ENCODE results near the gene CCNI.

Gene CCNI

DNA sequence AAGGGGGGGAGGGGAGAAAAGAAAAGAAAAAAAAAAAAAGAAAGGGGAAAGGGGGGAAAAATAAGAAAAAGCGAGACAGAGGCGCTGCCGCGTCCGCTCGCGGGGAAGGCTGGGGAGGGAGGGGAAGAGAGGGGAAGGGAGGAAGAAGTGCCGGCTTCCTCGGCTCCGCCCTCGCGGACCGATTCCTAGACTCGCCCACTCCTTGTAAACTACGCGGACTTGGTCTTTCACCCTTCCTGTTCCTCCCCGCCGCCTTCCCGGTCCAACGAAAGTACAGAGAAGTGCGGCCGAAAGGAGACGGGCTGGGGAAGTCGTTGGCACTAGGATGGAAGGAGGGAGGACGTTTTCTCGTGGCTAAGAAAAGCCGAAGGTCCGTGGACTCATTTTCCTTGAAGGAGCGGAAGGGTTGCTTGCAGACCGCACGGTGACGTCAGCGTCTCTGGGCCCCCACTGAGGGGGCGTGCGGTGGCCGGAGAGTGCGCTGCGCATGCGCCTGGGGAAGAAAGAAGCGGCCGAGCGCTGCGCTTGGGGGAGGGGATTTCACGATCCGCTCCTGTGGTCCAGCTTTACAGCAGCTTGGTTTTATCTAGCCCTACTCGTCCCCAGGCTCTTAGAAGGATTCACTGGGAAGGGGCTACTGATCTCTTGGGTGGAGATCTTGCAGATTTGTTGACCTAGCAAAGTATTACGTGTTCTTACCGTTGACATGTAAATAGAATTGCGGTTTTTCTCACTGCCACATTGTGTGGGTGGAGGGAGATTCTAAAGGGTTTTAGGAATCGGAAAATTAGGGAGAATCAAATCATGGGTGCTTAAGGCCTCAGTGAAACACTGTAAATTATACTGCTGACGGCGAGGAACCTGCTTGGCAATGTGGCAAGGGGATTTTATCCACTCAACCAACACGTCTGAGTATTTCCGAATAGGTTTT lies at the start of gene CCNI:
CCNI (minus strand) TSS at position 121 of the 931 bp plus-strand sequence. CDS start 9,627 bp downstream, outside the sequence.
- peak; percentile 92 for DNase-seq
- in situ Hi-C loops (cut with HindIII; ENCODE audit: low pct_ligation_motif_present, low pct_unique_long_range_greater_than_20kb, low sequenced_read_pairs) = loop anchor here (25.0 kb wide), 1 partner anchor 111 kb away; no protein-coding TSS in a partner anchor

GRCh38 chr4:77124576-77124975 lies 48.8 kb upstream of the CCNI start:
- DNase-seq = no peak
- in situ Hi-C loops (cut with HindIII; ENCODE audit: low pct_ligation_motif_present, low pct_unique_long_range_greater_than_20kb, low sequenced_read_pairs) = no loop called here

DNA sequence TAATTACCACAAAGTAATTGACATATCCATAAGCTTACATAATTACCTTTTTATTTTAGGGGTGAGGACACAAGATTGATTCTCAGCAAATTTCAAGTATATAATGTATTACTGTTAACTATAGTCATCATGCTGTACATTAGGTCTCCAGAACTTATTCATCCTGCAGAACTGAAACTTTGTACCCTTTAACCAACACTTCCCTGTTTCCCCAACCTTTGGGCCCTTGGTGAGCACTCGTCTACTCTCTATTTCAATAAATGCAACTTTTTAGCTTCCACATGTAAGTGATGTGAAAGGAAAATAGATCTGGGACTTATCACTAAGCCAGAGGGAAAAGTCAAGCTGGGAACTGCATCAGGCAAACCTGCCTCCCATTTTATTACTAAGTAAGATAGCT lies 47.6 kb upstream of the CCNI start:
- in situ Hi-C loops (cut with HindIII; ENCODE audit: low pct_ligation_motif_present, low pct_unique_long_range_greater_than_20kb, low sequenced_read_pairs) = no loop called here
- no peak for DNase-seq

- in situ Hi-C loops (cut with HindIII; ENCODE audit: low pct_ligation_motif_present, low pct_unique_long_range_greater_than_20kb, low sequenced_read_pairs) = no loop called here
- DNase-seq = no peak
Observed at GRCh38 chr4:77122656-77123055, 46.9 kb upstream of the CCNI start.

- in situ Hi-C loops (cut with HindIII; ENCODE audit: low pct_ligation_motif_present, low pct_unique_long_range_greater_than_20kb, low sequenced_read_pairs) = no loop called here
- no peak for DNase-seq
Observed at GRCh38 chr4:77121736-77122240, 46.0 kb upstream of the CCNI start.

DNA sequence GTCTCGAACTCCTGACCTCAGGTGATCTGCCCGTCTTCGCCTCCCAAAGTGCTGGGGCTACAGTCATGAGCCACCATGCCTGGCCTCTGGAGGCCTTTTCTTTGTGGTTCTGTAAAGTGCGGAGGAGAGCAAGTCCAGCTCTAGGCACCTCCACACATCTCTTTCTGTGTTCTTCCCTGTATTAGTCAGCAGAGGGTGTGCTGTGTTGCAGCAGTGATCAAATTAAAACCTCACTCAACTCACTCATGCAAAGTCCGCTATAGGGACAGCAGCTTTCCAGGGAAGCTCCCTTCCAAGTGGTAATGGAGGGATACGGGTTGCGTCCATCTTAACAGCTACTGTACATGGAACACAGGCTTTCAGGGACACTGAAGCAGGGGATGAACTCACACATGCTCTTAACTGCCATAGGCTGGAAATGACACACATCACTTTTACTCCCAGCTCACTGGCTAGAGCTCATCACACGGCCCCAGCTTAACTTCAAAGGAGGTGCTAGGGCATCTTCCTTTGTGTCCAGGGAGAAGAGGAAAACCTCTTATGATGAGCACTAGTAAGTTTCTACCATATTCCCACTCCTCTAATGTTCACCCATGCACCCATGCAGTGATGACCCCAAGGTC lies 45.2 kb upstream of the CCNI start:
- DNase-seq = no peak

GRCh38 chr4:77117721-77118120 lies 41.9 kb upstream of the CCNI start:
- DNase-seq = no peak
- in situ Hi-C loops (cut with HindIII; ENCODE audit: low pct_ligation_motif_present, low pct_unique_long_range_greater_than_20kb, low sequenced_read_pairs) = no loop called here

More for the DNA sequence above, 45.2 kb upstream of the CCNI start:
- in situ Hi-C loops (cut with HindIII; ENCODE audit: low pct_ligation_motif_present, low pct_unique_long_range_greater_than_20kb, low sequenced_read_pairs) = no loop called here

- in situ Hi-C loops (cut with HindIII; ENCODE audit: low pct_ligation_motif_present, low pct_unique_long_range_greater_than_20kb, low sequenced_read_pairs) = no loop called here
- no peak for DNase-seq
Observed at GRCh38 chr4:77113069-77113468, 37.3 kb upstream of the CCNI start.

- DNase-seq = no peak
- in situ Hi-C loops (cut with HindIII; ENCODE audit: low pct_ligation_motif_present, low pct_unique_long_range_greater_than_20kb, low sequenced_read_pairs) = no loop called here
Observed at GRCh38 chr4:77110730-77111129, 34.9 kb upstream of the CCNI start.

DNA sequence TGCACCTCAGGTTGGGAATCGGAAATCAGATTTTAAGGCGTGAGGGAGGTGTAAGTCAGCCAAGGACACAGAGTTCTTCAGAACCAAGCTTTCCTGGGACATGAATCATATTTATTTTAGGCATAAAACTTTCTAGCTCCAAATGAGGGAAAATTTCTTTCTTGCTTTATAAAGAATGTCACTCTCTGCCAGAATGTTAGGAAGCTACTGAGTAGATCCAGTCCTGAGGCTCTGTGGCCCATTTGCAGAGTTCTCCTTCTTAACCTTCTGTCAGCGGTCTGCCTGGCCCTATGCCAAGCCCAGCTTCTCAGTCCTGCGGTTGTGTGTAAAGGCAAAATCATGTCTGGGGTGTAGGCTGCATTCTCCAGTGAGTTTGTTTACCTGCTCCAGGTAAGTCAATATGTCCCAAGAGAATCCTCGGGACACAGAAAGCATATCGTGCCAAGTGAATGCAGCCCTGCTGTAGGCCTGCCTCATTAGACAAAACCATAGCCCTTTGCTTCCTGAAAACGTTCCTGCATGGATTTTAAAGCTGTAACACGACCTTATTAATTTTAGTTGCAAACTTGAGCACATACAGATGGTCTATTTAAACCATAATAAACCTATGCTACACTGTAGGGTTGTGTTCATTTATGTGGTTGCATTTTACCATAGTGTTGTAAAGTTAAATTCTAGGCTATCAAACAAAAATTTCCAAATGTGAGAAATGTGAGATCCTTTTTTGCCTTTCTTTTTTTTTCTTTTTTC lies 29.2 kb upstream of the CCNI start:
- in situ Hi-C loops (cut with HindIII; ENCODE audit: low pct_ligation_motif_present, low pct_unique_long_range_greater_than_20kb, low sequenced_read_pairs) = no loop called here
- DNase-seq = no peak

- in situ Hi-C loops (cut with HindIII; ENCODE audit: low pct_ligation_motif_present, low pct_unique_long_range_greater_than_20kb, low sequenced_read_pairs) = no loop called here
- DNase-seq = no peak
Observed at GRCh38 chr4:77104388-77104787, 28.6 kb upstream of the CCNI start.

- in situ Hi-C loops (cut with HindIII; ENCODE audit: low pct_ligation_motif_present, low pct_unique_long_range_greater_than_20kb, low sequenced_read_pairs) = no loop called here
- DNase-seq = no peak
Observed at GRCh38 chr4:77100234-77100633, 24.4 kb upstream of the CCNI start.

DNA sequence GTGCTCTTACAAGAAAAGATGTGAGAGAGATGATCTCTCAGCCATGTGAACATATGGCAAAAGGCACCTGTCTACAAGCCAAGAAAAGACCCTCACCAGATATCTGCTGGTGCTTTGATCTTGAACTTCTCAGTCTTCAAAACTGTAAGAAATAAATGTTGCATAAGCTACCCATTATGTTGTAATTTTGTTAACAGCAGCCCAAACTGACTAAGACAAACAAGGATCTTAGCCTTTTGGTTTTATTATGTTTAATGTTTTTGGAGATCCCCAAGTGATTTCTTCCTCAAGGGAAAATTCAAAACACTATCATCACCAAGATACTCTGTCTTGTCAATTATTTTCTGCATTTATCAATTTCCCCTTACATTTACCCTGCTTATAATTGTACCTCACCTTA lies 21.8 kb upstream of the CCNI start:
- in situ Hi-C loops (cut with HindIII; ENCODE audit: low pct_ligation_motif_present, low pct_unique_long_range_greater_than_20kb, low sequenced_read_pairs) = loop anchor here (25.0 kb wide), 1 partner anchor 90 kb away; no protein-coding TSS in a partner anchor
- no peak for DNase-seq

GRCh38 chr4:77095101-77095821 lies 19.5 kb upstream of the CCNI start:
- in situ Hi-C loops (cut with HindIII; ENCODE audit: low pct_ligation_motif_present, low pct_unique_long_range_greater_than_20kb, low sequenced_read_pairs) = loop anchor here (25.0 kb wide), 1 partner anchor 92 kb away; no protein-coding TSS in a partner anchor
- peak; percentile 56 for DNase-seq

- in situ Hi-C loops (cut with HindIII; ENCODE audit: low pct_ligation_motif_present, low pct_unique_long_range_greater_than_20kb, low sequenced_read_pairs) = loop anchor here (25.0 kb wide), 1 partner anchor 93 kb away; no protein-coding TSS in a partner anchor
Observed at GRCh38 chr4:77094496-77094895, 18.7 kb upstream of the CCNI start.

GRCh38 chr4:77093401-77093800 lies 17.6 kb upstream of the CCNI start:
- in situ Hi-C loops (cut with HindIII; ENCODE audit: low pct_ligation_motif_present, low pct_unique_long_range_greater_than_20kb, low sequenced_read_pairs) = loop anchor here (25.0 kb wide), 1 partner anchor 94 kb away; no protein-coding TSS in a partner anchor
- no peak for DNase-seq

More at GRCh38 chr4:77094496-77094895, 18.7 kb upstream of the CCNI start:
- DNase-seq = no peak

DNA sequence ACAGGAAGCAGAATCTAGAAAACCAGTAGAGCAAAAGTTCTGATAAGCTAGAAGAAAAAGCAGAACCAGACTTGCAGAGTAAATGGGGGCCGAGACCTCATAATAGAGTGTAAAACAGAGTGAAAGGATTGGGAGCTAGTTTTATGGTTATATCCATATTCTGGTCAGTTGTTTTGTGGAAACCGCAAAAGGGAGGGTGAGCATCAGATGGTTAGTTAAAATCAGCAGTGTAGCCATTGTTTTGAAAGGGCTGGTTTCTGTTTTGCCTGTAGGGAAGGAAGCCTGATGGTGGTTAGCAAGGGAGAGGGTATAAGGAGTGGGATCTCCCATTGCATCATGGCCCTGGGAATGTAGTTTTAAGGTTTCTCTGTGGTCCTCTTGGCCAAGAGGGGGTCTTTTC lies 17.2 kb upstream of the CCNI start:
- no peak for DNase-seq
- in situ Hi-C loops (cut with HindIII; ENCODE audit: low pct_ligation_motif_present, low pct_unique_long_range_greater_than_20kb, low sequenced_read_pairs) = loop anchor here (25.0 kb wide), 1 partner anchor 94 kb away; no protein-coding TSS in a partner anchor

- no peak for DNase-seq
- in situ Hi-C loops (cut with HindIII; ENCODE audit: low pct_ligation_motif_present, low pct_unique_long_range_greater_than_20kb, low sequenced_read_pairs) = loop anchor here (25.0 kb wide), 1 partner anchor 97 kb away; no protein-coding TSS in a partner anchor
Observed at GRCh38 chr4:77089866-77090265, 14.1 kb upstream of the CCNI start.
